Neural crest cell (in vitro differentiated cells): ENCODE data around the gene VTA1. TPM values are rescaled to one million over a fixed set of nuclear protein-coding genes. Genes with fewer than 3 reads are reported as not detected.

Experiments used
- DNase-seq: peaks from one replicate; pipeline ENCODE4 v3.0.0; 2021; ENCODE audit warnings: low read depth, mixed read lengths, low spot score
- H3K27ac Mint-ChIP-seq: one replicate; pipeline ENCODE4 v1.8.0; 2021; ENCODE audit warnings: mild to moderate bottlenecking, mixed read lengths; ENCODE audit not compliant: unreplicated experiment
- H3K27me3 Mint-ChIP-seq: 2 replicates; pipeline ENCODE4 v1.8.0; 2021; ENCODE audit warnings: low read depth, mild to moderate bottlenecking, mixed read lengths
- H3K36me3 Mint-ChIP-seq: 2 replicates; pipeline ENCODE4 v1.8.0; 2021; ENCODE audit warnings: low read depth, mild to moderate bottlenecking, mixed read lengths
- H3K4me1 Mint-ChIP-seq: 2 replicates; pipeline ENCODE4 v1.8.0; 2021; ENCODE audit warnings: mixed read lengths
- H3K4me3 Mint-ChIP-seq: one replicate; pipeline ENCODE4 v1.8.0; 2021; ENCODE audit warnings: mild to moderate bottlenecking, mixed read lengths
- H3K9me3 Mint-ChIP-seq: 2 replicates; pipeline ENCODE4 v1.8.0; 2021; ENCODE audit warnings: mixed read lengths
- total RNA-seq: library from RNA; stranded (reverse); gene quantifications from 2 replicates; pipeline ENCODE4 v1.2.1, GENCODE V29; 2021
- TF ChIP-seq, protein P1 (sequence below): fragments of 200-600 bp; sonication (generic); conservative IDR thresholded peaks from 2 replicates; pipeline ENCODE4 v1.5.0; 2021; ENCODE audit warnings: antibody characterized with exemption, mild to moderate bottlenecking

The VTA1 gene
- total RNA-seq, 1 donor from 2014 or later: 48.1 TPM

DNA sequence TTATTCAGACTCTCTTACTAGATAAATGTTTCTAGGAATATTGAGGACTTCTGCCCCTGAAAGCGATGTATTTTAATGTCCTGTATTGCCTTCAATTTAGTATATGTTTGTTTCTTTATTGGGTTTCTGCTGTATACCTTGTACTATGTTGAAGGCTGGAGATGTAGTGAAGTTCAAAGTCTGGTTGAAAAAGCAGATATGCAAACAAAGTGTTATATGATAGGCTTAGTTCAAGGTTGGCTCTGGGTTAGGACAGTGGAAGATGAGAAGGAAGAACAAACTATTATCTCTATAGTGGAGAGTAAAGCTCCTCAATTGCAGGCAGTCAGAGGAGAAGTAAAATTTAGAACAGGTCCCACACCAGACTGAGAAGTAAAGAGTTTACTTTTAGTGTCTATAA is 118.4 kb downstream of the VTA1 start:
- H3K36me3 Mint-ChIP-seq: no peaks in the 10 kb centered on the region

DNA sequence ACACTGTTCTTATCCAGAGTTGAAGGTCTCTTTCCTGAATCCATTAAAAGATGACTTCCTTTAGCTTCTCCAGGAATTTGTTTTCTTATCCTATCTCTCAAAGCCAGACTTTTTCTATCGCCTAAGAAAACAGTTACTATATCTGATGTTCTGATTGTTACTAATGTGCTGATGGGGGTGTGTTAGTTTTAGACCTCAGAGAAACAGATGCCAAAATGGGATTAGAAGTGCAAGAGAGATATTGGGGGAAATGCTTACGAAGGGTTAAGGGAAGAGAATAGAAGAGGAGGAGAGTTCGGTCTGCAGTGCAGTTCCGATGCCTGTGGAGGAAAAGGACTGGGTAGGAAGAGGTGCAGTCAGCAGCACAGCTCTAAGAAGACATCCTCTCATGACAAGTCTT is 119.0 kb downstream of the VTA1 start:
- H3K36me3 Mint-ChIP-seq: no peaks in the 10 kb centered on the region
- TF ChIP-seq, protein P1, sequence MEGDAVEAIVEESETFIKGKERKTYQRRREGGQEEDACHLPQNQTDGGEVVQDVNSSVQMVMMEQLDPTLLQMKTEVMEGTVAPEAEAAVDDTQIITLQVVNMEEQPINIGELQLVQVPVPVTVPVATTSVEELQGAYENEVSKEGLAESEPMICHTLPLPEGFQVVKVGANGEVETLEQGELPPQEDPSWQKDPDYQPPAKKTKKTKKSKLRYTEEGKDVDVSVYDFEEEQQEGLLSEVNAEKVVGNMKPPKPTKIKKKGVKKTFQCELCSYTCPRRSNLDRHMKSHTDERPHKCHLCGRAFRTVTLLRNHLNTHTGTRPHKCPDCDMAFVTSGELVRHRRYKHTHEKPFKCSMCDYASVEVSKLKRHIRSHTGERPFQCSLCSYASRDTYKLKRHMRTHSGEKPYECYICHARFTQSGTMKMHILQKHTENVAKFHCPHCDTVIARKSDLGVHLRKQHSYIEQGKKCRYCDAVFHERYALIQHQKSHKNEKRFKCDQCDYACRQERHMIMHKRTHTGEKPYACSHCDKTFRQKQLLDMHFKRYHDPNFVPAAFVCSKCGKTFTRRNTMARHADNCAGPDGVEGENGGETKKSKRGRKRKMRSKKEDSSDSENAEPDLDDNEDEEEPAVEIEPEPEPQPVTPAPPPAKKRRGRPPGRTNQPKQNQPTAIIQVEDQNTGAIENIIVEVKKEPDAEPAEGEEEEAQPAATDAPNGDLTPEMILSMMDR: no peak
- no peak overlapping the region for H3K27ac Mint-ChIP-seq
- no peak for DNase-seq
- H3K4me1 Mint-ChIP-seq: no peaks in the 10 kb centered on the region
- H3K27me3 Mint-ChIP-seq: no peaks in the 10 kb centered on the region
- H3K4me3 Mint-ChIP-seq: no peak overlapping the region
- H3K9me3 Mint-ChIP-seq: no peaks in the 10 kb centered on the region

More for the DNA sequence above, 118.4 kb downstream of the VTA1 start:
- H3K4me3 Mint-ChIP-seq: no peak overlapping the region
- H3K9me3 Mint-ChIP-seq: no peaks in the 10 kb centered on the region
- TF ChIP-seq, protein P1: no peak
- DNase-seq: no peak
- no peaks in the 10 kb centered on the region for H3K27me3 Mint-ChIP-seq
- no peaks in the 10 kb centered on the region for H3K4me1 Mint-ChIP-seq
- H3K27ac Mint-ChIP-seq: no peak overlapping the region

DNA sequence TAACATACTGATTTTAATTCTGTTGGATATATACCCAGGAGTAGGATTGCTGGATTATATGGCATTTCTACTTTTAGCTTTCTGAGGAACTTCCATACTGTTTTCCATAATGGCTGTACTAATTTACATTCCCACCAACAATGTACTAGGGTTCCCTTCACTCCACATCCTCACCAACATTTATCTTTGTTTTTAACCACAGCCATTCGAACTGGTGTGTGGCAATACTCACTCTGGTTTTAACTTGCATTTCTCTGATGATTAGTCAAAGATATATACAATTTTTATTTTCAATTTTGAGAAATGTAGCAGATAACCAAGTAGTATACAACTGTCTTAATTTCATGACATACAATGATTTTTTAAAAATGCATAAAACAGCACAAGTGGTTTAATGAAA is 124.4 kb downstream of the VTA1 start:
- no peaks in the 10 kb centered on the region for H3K9me3 Mint-ChIP-seq
- no peak overlapping the region for H3K4me3 Mint-ChIP-seq
- H3K27ac Mint-ChIP-seq: no peak overlapping the region
- no peaks in the 10 kb centered on the region for H3K27me3 Mint-ChIP-seq
- no peak for DNase-seq
- TF ChIP-seq, protein P1: no peak
- H3K36me3 Mint-ChIP-seq: no peaks in the 10 kb centered on the region
- peaks cover 8% of the 10 kb centered on the region for H3K4me1 Mint-ChIP-seq

Other genes with a start within 250 kb of the VTA1 start
- gene GJE1, start 14.3 kb upstream of the VTA1 start, total RNA-seq: not detected in 2 replicates
- gene NMBR, start 141 bp upstream of the VTA1 start, total RNA-seq: 0.35 TPM in 1 of 2 replicates, not detected in the other
- gene ADGRG6, start 154.7 kb downstream of the VTA1 start, total RNA-seq: 78.9 and 83.2 TPM in 2 replicates